HepG2 (cell line): Measurements from ENCODE around the gene CCT7. TPM values are rescaled to one million over a fixed set of nuclear protein-coding genes. Genes with fewer than 3 reads are reported as not detected.
A peak's percentile ranks its signal among the peaks of the same experiment; 100 is the strongest.

ENCODE experiments used
- ATM ChIP-seq: fragments of 450-650 bp; IDR thresholded peaks from 2 replicates; pipeline ENCODE4 v1.7.1; 2017; ENCODE audit warnings: mild to moderate bottlenecking, borderline replicate concordance
- GATAD2A ChIP-seq: IDR thresholded peaks from 2 replicates; pipeline ENCODE4 v1.6.1; 2016
- KDM3A ChIP-seq: IDR thresholded peaks from 2 replicates; pipeline ENCODE4 v1.6.1; 2018; ENCODE audit warnings: low read depth, missing compliant biosample characterization
- MIXL1 ChIP-seq: IDR thresholded peaks from 2 replicates; pipeline ENCODE4 v1.6.1; 2016
- NCOA1 ChIP-seq: sonication (generic); formaldehyde crosslinking; IDR thresholded peaks from 2 replicates; pipeline ENCODE4 v1.9.0; 2021; ENCODE audit warnings: missing genetic modification reagents
- PLRG1 ChIP-seq: fragments of 450-650 bp; conservative IDR thresholded peaks from 2 replicates; pipeline ENCODE4 v1.6.1; 2016
- PRMT3 ChIP-seq: sonication (generic); formaldehyde crosslinking; IDR thresholded peaks from 2 replicates; pipeline ENCODE4 v1.8.1; 2022; ENCODE audit warnings: low read depth, mild to moderate bottlenecking, moderate library complexity, missing genetic modification reagents, borderline replicate concordance
- SAFB2 ChIP-seq: sonication (generic); formaldehyde crosslinking; IDR thresholded peaks from 2 replicates; pipeline ENCODE4 v1.5.1; 2020; ENCODE audit warnings: missing genetic modification reagents, low read depth, mild to moderate bottlenecking, borderline replicate concordance
- SMAD9 ChIP-seq: sonication (generic); formaldehyde crosslinking; IDR thresholded peaks from 2 replicates; pipeline ENCODE4 v1.5.1; 2020; ENCODE audit warnings: mild to moderate bottlenecking, missing genetic modification reagents
- TOPORS ChIP-seq: sonication (generic); formaldehyde crosslinking; IDR thresholded peaks from 2 replicates; pipeline ENCODE4 v1.8.0; 2023; ENCODE audit warnings: mild to moderate bottlenecking, missing genetic modification reagents
- ZBTB21 ChIP-seq: sonication (generic); formaldehyde crosslinking; IDR thresholded peaks from 2 replicates; pipeline ENCODE4 v1.4.0; 2020; ENCODE audit warnings: missing genetic modification reagents
- ZBTB3 ChIP-seq: sonication (generic); formaldehyde crosslinking; IDR thresholded peaks from 2 replicates; pipeline ENCODE4 v1.4.0; 2020; ENCODE audit warnings: low read depth, mild to moderate bottlenecking, moderate library complexity, missing genetic modification reagents, borderline replicate concordance
- ZNF138 ChIP-seq: sonication (generic); formaldehyde crosslinking; IDR thresholded peaks from 2 replicates; pipeline ENCODE4 v1.5.0; 2020; ENCODE audit warnings: mild to moderate bottlenecking, low read depth, missing genetic modification reagents
- ZNF20 ChIP-seq: sonication (generic); formaldehyde crosslinking; IDR thresholded peaks from 2 replicates; pipeline ENCODE4 v1.4.0; 2020; ENCODE audit warnings: mild to moderate bottlenecking, moderate library complexity, missing genetic modification reagents
- ZNF263 ChIP-seq: sonication (generic); formaldehyde crosslinking; IDR thresholded peaks from 2 replicates; pipeline ENCODE4 v1.4.0; 2020; ENCODE audit warnings: missing genetic modification reagents
- ZNF331 ChIP-seq: sonication (generic); formaldehyde crosslinking; IDR thresholded peaks from 2 replicates; pipeline ENCODE4 v1.4.0; 2020; ENCODE audit warnings: missing genetic modification reagents
- ZNF354B ChIP-seq: sonication (generic); formaldehyde crosslinking; IDR thresholded peaks from 2 replicates; pipeline ENCODE4 v1.8.0; 2022; ENCODE audit warnings: mild to moderate bottlenecking, missing genetic modification reagents
- ZNF703 ChIP-seq: sonication (generic); formaldehyde crosslinking; IDR thresholded peaks from 2 replicates; pipeline ENCODE4 v1.5.1; 2020; ENCODE audit warnings: missing genetic modification reagents, mild to moderate bottlenecking, moderate library complexity, borderline replicate concordance
- ZNF883 ChIP-seq: sonication (generic); formaldehyde crosslinking; IDR thresholded peaks from 2 replicates; pipeline ENCODE4 v1.5.1; 2020; ENCODE audit warnings: mild to moderate bottlenecking, missing genetic modification reagents; ENCODE audit errors: not compliant biosample characterization
- polyA plus RNA-seq, 8 experiments: library from polyadenylated mRNA; depleted of rRNA in 3 of 8; stranded (reverse) in 7 of 8; unstranded in 1 of 8; fragments of >200 nt; fragmentation: Illumina TruSeq in 4 of 8; extraction: Trizol in 4 of 8; gene quantifications; 2 replicates each; pipeline versions ENCODE4 v1.2.1 to v1.2.3, GENCODE V29; 2011 to 2016; ENCODE audit warnings: low read depth in 4 of 8, missing spikeins in 1 of 8, mixed read lengths in 1 of 8; ENCODE audit not compliant: insufficient read depth in 1 of 8
- total RNA-seq, 5 experiments: library from RNA; depleted of rRNA; stranded (reverse); fragments of >200 nt; fragmentation: Illumina TruSeq; extraction: Trizol; gene quantifications; 2 replicates each; pipeline ENCODE4 v1.2.3, GENCODE V29; 2016; ENCODE audit warnings: low read depth in 1 of 5
- TF ChIP-seq, protein P1 (sequence below): sonication (generic); formaldehyde crosslinking; IDR thresholded peaks from 2 replicates; pipeline ENCODE4 v1.8.0; 2022; ENCODE audit warnings: missing genetic modification reagents, mild to moderate bottlenecking, borderline replicate concordance
- TF ChIP-seq, protein P2 (sequence below): sonication (generic); formaldehyde crosslinking; IDR thresholded peaks from 2 replicates; pipeline ENCODE4 v1.8.1; 2023; ENCODE audit warnings: mild to moderate bottlenecking, inconsistent platforms, moderate library complexity, missing genetic modification reagents, borderline replicate concordance
- TF ChIP-seq, protein P3 (sequence below): sonication (generic); formaldehyde crosslinking; IDR thresholded peaks from 2 replicates; pipeline ENCODE4 v1.4.0; 2020; ENCODE audit warnings: missing genetic modification reagents
- TF ChIP-seq, protein P4 (sequence below): sonication (generic); formaldehyde crosslinking; IDR thresholded peaks from 2 replicates; pipeline ENCODE4 v1.4.0; 2020; ENCODE audit warnings: missing genetic modification reagents
- TF ChIP-seq, protein P5 (sequence below): sonication (generic); formaldehyde crosslinking; IDR thresholded peaks from 2 replicates; pipeline ENCODE4 v1.5.0; 2020; ENCODE audit warnings: missing genetic modification reagents

The CCT7 gene
- total and polyA plus RNA-seq, 2 of the 13 experiments (the other 11 are each of a cell fraction or from before 2014, with no cell fraction given), result 347 to 517 TPM

DNA sequence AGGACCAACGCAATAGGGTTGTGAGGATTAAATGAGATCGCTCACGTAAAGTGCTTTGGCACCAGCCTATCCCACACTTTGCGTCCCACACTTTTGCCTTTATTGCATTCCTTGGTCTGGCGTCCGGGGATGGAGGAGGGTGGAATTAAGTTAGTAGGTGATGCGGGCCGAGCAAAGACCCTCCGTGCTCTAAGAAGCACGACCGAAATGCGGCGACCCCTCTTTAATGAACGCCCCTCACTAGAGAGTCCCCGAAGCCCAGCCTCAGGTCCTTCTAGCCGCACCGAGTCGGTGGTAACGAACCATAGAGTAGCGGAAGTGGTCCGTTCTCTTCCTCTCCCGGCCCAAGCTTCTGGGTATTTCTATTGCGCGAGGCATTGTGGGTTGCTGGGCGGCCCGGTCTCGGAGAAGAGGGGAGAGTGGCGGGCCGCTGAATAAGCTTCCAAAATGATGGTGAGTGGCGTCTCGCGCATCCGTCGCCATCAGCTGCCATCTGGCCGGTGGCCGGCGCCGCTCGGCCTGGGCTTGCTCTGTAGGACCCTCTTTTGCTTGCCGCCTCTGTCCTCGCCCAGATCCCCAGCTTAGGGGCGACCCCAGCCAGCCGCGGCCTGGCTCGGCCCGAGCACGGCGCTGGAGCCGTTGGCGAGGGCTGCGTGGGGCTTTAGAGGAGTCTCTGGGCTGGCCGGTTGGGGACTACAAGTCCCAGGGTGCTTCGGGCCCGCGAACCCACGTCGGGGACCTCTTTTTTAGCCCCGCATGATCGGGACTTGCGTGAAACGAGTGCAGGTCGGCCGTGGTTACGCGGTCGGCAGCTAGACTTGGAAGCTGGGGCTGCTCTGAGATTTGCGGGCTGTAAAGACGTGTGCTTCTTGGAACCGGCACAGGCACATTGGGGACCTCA, at the start of gene CCT7 (continued):
- TF ChIP-seq, protein P1, sequence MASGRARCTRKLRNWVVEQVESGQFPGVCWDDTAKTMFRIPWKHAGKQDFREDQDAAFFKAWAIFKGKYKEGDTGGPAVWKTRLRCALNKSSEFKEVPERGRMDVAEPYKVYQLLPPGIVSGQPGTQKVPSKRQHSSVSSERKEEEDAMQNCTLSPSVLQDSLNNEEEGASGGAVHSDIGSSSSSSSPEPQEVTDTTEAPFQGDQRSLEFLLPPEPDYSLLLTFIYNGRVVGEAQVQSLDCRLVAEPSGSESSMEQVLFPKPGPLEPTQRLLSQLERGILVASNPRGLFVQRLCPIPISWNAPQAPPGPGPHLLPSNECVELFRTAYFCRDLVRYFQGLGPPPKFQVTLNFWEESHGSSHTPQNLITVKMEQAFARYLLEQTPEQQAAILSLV (CRISPR knock-in tag), result peak; percentile 60; the same call in 1 of the 2 replicates
- TF ChIP-seq SMAD9 (no peak), ATM (no peak), ZBTB3 (peak; percentile 66; the same call in 1 of the 2 replicates), GATAD2A (CRISPR knock-in tag) (peak; percentile 67), ZNF263 (CRISPR knock-in tag) (peak; percentile 69; the same call in 1 of the 2 replicates), ZNF138 (CRISPR knock-in tag) (no peak), ZNF703 (CRISPR knock-in tag) (peak; percentile 75), NCOA1 (CRISPR knock-in tag) (no peak), ZNF883 (CRISPR knock-in tag) (peak; percentile 84), MIXL1 (CRISPR knock-in tag) (peak; percentile 87), SAFB2 (CRISPR knock-in tag) (peak; percentile 95), ZNF354B (CRISPR knock-in tag) (no peak), TOPORS (CRISPR knock-in tag) (0 out of 2 replicates have a peak, but pooled peaks have one; percentile 49), PLRG1 (no peak), ZNF20 (CRISPR knock-in tag) (no peak), ZBTB21 (CRISPR knock-in tag) (peak; percentile 16; the same call in 1 of the 2 replicates), ZNF331 (peak; percentile 74), PRMT3 (no peak), KDM3A (CRISPR knock-in tag) (peak; percentile 79)
- TF ChIP-seq, protein P2, sequence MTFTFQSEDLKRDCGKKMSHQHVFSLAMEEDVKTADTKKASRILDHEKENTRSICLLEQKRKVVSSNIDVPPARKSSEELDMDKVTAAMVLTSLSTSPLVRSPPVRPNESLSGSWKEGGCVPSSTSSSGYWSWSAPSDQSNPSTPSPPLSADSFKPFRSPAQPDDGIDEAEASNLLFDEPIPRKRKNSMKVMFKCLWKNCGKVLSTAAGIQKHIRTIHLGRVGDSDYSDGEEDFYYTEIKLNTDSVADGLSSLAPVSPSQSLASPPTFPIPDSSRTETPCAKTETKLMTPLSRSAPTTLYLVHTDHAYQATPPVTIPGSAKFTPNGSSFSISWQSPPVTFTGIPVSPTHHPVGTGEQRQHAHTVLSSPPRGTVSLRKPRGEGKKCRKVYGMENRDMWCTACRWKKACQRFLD (CRISPR knock-in tag), result peak; percentile 54; the same call in 1 of the 2 replicates
- TF ChIP-seq, protein P3, sequence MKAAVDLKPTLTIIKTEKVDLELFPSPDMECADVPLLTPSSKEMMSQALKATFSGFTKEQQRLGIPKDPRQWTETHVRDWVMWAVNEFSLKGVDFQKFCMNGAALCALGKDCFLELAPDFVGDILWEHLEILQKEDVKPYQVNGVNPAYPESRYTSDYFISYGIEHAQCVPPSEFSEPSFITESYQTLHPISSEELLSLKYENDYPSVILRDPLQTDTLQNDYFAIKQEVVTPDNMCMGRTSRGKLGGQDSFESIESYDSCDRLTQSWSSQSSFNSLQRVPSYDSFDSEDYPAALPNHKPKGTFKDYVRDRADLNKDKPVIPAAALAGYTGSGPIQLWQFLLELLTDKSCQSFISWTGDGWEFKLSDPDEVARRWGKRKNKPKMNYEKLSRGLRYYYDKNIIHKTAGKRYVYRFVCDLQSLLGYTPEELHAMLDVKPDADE (CRISPR knock-in tag), result no peak
- TF ChIP-seq, protein P4, sequence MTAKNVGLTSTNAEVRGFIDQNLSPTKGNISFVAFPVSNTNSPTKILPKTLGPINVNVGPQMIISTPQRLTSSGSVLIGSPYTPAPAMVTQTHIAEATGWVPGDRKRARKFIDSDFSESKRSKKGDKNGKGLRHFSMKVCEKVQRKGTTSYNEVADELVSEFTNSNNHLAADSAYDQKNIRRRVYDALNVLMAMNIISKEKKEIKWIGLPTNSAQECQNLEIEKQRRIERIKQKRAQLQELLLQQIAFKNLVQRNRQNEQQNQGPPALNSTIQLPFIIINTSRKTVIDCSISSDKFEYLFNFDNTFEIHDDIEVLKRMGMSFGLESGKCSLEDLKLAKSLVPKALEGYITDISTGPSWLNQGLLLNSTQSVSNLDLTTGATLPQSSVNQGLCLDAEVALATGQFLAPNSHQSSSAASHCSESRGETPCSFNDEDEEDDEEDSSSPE, result peak; percentile 75
- TF ChIP-seq, protein P5, sequence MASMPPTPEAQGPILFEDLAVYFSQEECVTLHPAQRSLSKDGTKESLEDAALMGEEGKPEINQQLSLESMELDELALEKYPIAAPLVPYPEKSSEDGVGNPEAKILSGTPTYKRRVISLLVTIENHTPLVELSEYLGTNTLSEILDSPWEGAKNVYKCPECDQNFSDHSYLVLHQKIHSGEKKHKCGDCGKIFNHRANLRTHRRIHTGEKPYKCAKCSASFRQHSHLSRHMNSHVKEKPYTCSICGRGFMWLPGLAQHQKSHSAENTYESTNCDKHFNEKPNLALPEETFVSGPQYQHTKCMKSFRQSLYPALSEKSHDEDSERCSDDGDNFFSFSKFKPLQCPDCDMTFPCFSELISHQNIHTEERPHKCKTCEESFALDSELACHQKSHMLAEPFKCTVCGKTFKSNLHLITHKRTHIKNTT (CRISPR knock-in tag), result no peak; the same call in 1 of the 2 replicates
